Trophoblast cell (in vitro differentiated cells and primary cell): ENCODE results near the gene HHAT.

Source experiments
- DNase-seq, 2 donors: peaks; one replicate each; pipeline ENCODE4 v3.0.0-alpha.2; 2016
- H2AFZ ChIP-seq: 2 replicates; pipeline ENCODE4 v1.6.1; 2013; ENCODE audit warnings: low read length, moderate library complexity, mild to moderate bottlenecking; ENCODE audit not compliant: insufficient read depth, poor library complexity
- H2AK5ac ChIP-seq: 2 replicates; pipeline ENCODE4 v1.6.1; 2013; ENCODE audit warnings: mild to moderate bottlenecking, low read length
- H2BK120ac ChIP-seq: 2 replicates; pipeline ENCODE4 v1.6.1; 2013; ENCODE audit warnings: low read length, mild to moderate bottlenecking, moderate library complexity; ENCODE audit not compliant: insufficient read depth, poor library complexity
- H2BK12ac ChIP-seq: 2 replicates; pipeline ENCODE4 v1.6.1; 2013; ENCODE audit warnings: mild to moderate bottlenecking, low read length, moderate library complexity
- H2BK5ac ChIP-seq: 2 replicates; pipeline ENCODE4 v1.6.1; 2013; ENCODE audit warnings: low read length, low read depth, moderate library complexity, mild to moderate bottlenecking; ENCODE audit not compliant: poor library complexity
- H3K14ac ChIP-seq: 2 replicates; pipeline ENCODE4 v1.6.1; 2013; ENCODE audit warnings: mild to moderate bottlenecking, low read length
- H3K18ac ChIP-seq: 2 replicates; pipeline ENCODE4 v1.6.1; 2013; ENCODE audit warnings: mild to moderate bottlenecking, low read length
- H3K23ac ChIP-seq: 2 replicates; pipeline ENCODE4 v1.6.1; 2013; ENCODE audit warnings: low read length
- H3K27ac ChIP-seq: 2 replicates; pipeline ENCODE4 v1.5.1; 2013; ENCODE audit warnings: low read depth, mild to moderate bottlenecking, inconsistent platforms, low read length, moderate library complexity
- H3K27me3 ChIP-seq: 2 replicates; pipeline ENCODE4 v1.6.1; 2013; ENCODE audit warnings: inconsistent platforms, mild to moderate bottlenecking, low read length, moderate library complexity; ENCODE audit not compliant: insufficient read depth
- H3K36me3 ChIP-seq, 2 experiments: 1 replicate in 1 of 2; 2 replicates in 1 of 2; pipeline ENCODE4 v1.6.1; 2013; ENCODE audit warnings: low read length in 2 of 2, mild to moderate bottlenecking in 2 of 2, moderate library complexity in 1 of 2; ENCODE audit not compliant: insufficient read depth in 2 of 2, control insufficient read depth in 1 of 2
- H3K4ac ChIP-seq: 2 replicates; pipeline ENCODE4 v1.6.1; 2013; ENCODE audit warnings: low read depth, mild to moderate bottlenecking, low read length, moderate library complexity
- H3K4me1 ChIP-seq, 2 experiments: 1 replicate in 1 of 2; 2 replicates in 1 of 2; pipeline ENCODE4 v1.6.1; 2013; ENCODE audit warnings: low read length in 2 of 2, mild to moderate bottlenecking in 2 of 2, moderate library complexity in 1 of 2; ENCODE audit not compliant: insufficient read depth in 2 of 2, control insufficient read depth in 1 of 2
- H3K4me2 ChIP-seq: 2 replicates; pipeline ENCODE4 v1.6.1; 2013; ENCODE audit warnings: inconsistent platforms, mild to moderate bottlenecking, low read length, moderate library complexity
- H3K4me3 ChIP-seq: 2 replicates; pipeline ENCODE4 v1.5.1; 2013; ENCODE audit warnings: mild to moderate bottlenecking, low read depth, low read length, inconsistent platforms
- H3K79me1 ChIP-seq: one replicate; pipeline ENCODE4 v1.6.1; 2013; ENCODE audit warnings: low read length
- H3K79me2 ChIP-seq: 2 replicates; pipeline ENCODE4 v1.6.1; 2013; ENCODE audit warnings: low read length, mild to moderate bottlenecking; ENCODE audit not compliant: control insufficient read depth, insufficient read depth, poor library complexity
- H3K9ac ChIP-seq: 2 replicates; pipeline ENCODE4 v1.6.1; 2013; ENCODE audit warnings: mild to moderate bottlenecking, low read length
- H3K9me3 ChIP-seq: 2 replicates; pipeline ENCODE4 v1.6.1; 2013; ENCODE audit warnings: low read depth, mild to moderate bottlenecking, control low read depth, inconsistent platforms, low read length; ENCODE audit not compliant: insufficient read depth
- H4K12ac ChIP-seq: 2 replicates; pipeline ENCODE4 v1.6.1; 2013; ENCODE audit warnings: low read depth, mild to moderate bottlenecking, low read length, moderate library complexity
- H4K8ac ChIP-seq: 2 replicates; pipeline ENCODE4 v1.6.1; 2013; ENCODE audit warnings: low read depth, mild to moderate bottlenecking, low read length, moderate library complexity
- H4K91ac ChIP-seq: one replicate; pipeline ENCODE4 v1.6.1; 2013; ENCODE audit warnings: low read depth, mild to moderate bottlenecking, low read length, moderate library complexity
- WGBS: extraction: QIAGEN DNeasy Blood & Tissue Kit; methylation state at CpG from one replicate; pipeline ENCODE4 v1.1.7; 2013; ENCODE audit warnings: missing lambda C conversion rate; ENCODE audit not compliant: insufficient read length, insufficient coverage; ENCODE audit errors: extremely low coverage; 5-methylcytosine and 5-hydroxymethylcytosine counted together

The HHAT gene

DNA sequence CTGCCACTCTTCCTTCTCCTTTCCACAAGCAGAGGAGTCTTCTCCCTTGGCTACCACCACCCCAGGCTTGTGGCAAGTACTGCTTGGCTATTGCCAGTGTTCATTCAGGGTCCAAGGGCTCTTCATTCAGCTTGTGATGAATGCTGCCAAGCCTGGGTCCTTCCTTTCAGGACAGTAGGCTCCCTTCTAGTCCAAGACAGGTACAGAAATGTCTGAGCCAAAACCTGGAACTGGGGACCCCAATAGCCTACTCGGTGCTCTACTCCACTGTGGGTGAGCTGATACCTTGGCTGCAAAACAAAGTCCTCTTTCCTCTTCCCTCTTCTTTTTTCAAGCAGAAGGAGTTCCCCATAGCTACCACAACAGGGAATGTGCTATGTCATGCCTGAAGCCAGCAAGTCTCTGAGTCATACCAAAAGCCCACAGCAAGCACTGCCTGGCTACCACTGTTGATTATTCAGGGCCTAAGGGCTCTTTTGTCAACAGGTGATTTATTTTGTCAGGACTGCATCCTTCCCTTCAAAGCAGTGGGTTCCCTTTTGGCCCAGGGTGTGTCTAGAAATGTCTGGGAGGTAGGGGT is 268.9 kb downstream of the HHAT start:
- H3K4ac ChIP-seq = peak overlapping the region; percentile 24
- peak overlapping the region; percentile 62 for H4K8ac ChIP-seq
- peaks cover 6% of the 10 kb centered on the region for H3K79me2 ChIP-seq
- H3K4me1 ChIP-seq = peaks cover 16 to 22% of the 10 kb centered on the region in 2 experiments
- H4K12ac ChIP-seq = no peak overlapping the region
- H3K9ac ChIP-seq = no peak overlapping the region
- H3K27me3 ChIP-seq = no peaks in the 10 kb centered on the region
- peak overlapping the region; percentile 96 for H2BK120ac ChIP-seq
- no peaks in the 10 kb centered on the region for H3K36me3 ChIP-seq
- H3K9me3 ChIP-seq = no peaks in the 10 kb centered on the region
- peak overlapping the region; percentile 91 for H2BK12ac ChIP-seq
- peak; percentile 87 for DNase-seq
- peak overlapping the region; percentile 60 for H2AFZ ChIP-seq
- no CpG with 5 or more reads among the region's 1 CpG for WGBS
- peak overlapping the region; percentile 90 for H3K14ac ChIP-seq
- H3K4me3 ChIP-seq = no peak overlapping the region
- H3K27ac ChIP-seq = peak overlapping the region; percentile 91
- no peak overlapping the region for H3K23ac ChIP-seq
- peak overlapping the region; percentile 90 for H2BK5ac ChIP-seq
- H2AK5ac ChIP-seq = peak overlapping the region; percentile 99
- H3K79me1 ChIP-seq = peaks cover 11% of the 10 kb centered on the region
- peak overlapping the region; percentile 40 for H3K18ac ChIP-seq
- H4K91ac ChIP-seq = peak overlapping the region; percentile 96
- peak overlapping the region; percentile 37 for H3K4me2 ChIP-seq

DNA sequence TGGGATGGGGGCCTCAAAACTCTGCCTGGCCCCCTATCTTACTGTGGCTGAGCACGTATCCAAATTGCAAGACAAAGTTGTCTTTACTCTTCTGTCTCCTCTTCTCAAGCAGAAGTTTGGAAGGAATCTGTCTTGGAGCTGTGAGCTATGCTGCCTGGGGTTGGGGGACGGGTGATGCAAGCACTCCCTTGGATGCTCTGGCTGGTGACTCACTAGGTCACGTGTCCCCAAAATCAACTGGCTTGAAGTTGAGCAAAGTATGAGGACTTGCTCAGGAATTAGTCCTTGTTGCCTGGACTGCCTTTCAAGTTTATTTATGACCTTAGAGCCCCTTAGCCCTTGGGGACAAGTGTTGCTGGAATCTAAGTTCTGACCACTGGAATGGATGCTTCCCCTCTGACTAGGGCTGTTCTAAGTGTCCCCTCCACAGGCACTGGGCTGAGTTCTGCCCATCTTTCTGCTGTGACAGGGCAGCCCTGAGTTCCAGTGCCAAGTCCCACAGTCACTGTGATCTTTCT is 269.5 kb downstream of the HHAT start:
- Histone ChIP-seq H4K8ac (no peak overlapping the region), H3K14ac (no peak overlapping the region), H3K27ac (peak overlapping the region; percentile 91), H3K27me3 (no peaks in the 10 kb centered on the region), H3K4me2 (peak overlapping the region; percentile 46), H3K9ac (no peak overlapping the region), H3K4me3 (no peak overlapping the region), H2BK120ac (peak overlapping the region; percentile 6), H3K36me3 (no peaks in the 10 kb centered on the region), H2AK5ac (no peak overlapping the region), H3K23ac (peak overlapping the region; percentile 11), H2AFZ (no peak overlapping the region), H4K12ac (no peak overlapping the region), H4K91ac (peak overlapping the region; percentile 11), H3K79me2 (peaks cover 6% of the 10 kb centered on the region), H3K18ac (no peak overlapping the region), H3K4me1 (peaks cover 16 to 22% of the 10 kb centered on the region in 2 experiments), H3K9me3 (no peaks in the 10 kb centered on the region), H3K4ac (no peak overlapping the region), H2BK5ac (peak overlapping the region; percentile 55), H2BK12ac (no peak overlapping the region), H3K79me1 (peaks cover 11% of the 10 kb centered on the region)
- peak; percentile 80 for DNase-seq
- no CpG with 5 or more reads among the region's 3 CpGs for WGBS

- Histone ChIP-seq H3K79me1 (peaks cover 11% of the 10 kb centered on the region), H4K91ac (no peak overlapping the region), H3K14ac (no peak overlapping the region), H4K12ac (no peak overlapping the region), H3K27ac (no peak overlapping the region), H3K4me1 (peaks cover 16 to 22% of the 10 kb centered on the region in 2 experiments), H2AK5ac (no peak overlapping the region), H3K27me3 (no peaks in the 10 kb centered on the region), H3K36me3 (no peaks in the 10 kb centered on the region), H3K4me2 (no peak overlapping the region), H3K4me3 (no peak overlapping the region), H2AFZ (no peak overlapping the region), H3K9ac (no peak overlapping the region), H2BK5ac (no peak overlapping the region), H3K9me3 (no peaks in the 10 kb centered on the region), H3K18ac (no peak overlapping the region), H3K79me2 (peaks cover 6% of the 10 kb centered on the region), H3K4ac (no peak overlapping the region), H2BK12ac (no peak overlapping the region), H4K8ac (no peak overlapping the region), H2BK120ac (no peak overlapping the region), H3K23ac (no peak overlapping the region)
- DNase-seq = no peak
- no CpG with 5 or more reads among the region's 5 CpGs for WGBS
Observed at GRCh38 chr1:210600421-210601159, 271.9 kb downstream of the HHAT start.

DNA sequence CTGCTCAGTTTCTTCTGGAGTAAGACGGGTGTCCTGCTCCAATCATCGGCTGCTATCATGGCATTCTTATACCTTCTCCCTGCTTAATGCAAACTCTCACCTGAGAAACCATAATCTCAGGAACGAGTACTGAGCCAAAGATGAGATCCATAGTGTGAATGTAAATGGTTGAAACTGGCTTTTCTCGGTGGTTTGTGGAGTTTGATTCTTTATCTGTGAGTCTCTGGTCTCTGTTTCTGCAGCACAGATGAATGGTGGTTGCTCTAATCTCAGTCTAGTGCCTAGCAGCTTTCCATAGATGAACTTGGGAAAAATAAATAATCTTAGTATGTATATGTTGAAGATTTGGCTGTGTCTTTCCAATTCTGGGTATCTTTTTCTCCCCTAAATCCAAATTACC is 274.4 kb downstream of the HHAT start:
- no peak overlapping the region for H3K4ac ChIP-seq
- no peak overlapping the region for H3K4me2 ChIP-seq
- H3K4me3 ChIP-seq = no peak overlapping the region
- peaks cover 2% of the 10 kb centered on the region for H3K79me1 ChIP-seq
- H2BK120ac ChIP-seq = no peak overlapping the region
- H2BK5ac ChIP-seq = no peak overlapping the region
- H2BK12ac ChIP-seq = no peak overlapping the region
- H4K12ac ChIP-seq = no peak overlapping the region
- WGBS = no CpG with 5 or more reads among the region's 4 CpGs
- peaks cover 6 to 12% of the 10 kb centered on the region in 2 experiments for H3K4me1 ChIP-seq
- no peak overlapping the region for H3K9ac ChIP-seq
- H3K9me3 ChIP-seq = no peaks in the 10 kb centered on the region
- no peak overlapping the region for H3K27ac ChIP-seq
- H3K36me3 ChIP-seq = no peaks in the 10 kb centered on the region
- no peak overlapping the region for H4K91ac ChIP-seq
- H2AFZ ChIP-seq = no peak overlapping the region
- no peaks in the 10 kb centered on the region for H3K79me2 ChIP-seq
- no peak overlapping the region for H4K8ac ChIP-seq
- DNase-seq = no peak
- no peak overlapping the region for H2AK5ac ChIP-seq
- no peak overlapping the region for H3K23ac ChIP-seq
- no peaks in the 10 kb centered on the region for H3K27me3 ChIP-seq
- no peak overlapping the region for H3K14ac ChIP-seq
- no peak overlapping the region for H3K18ac ChIP-seq
